ENCODE results near the gene ASCC2. TPM values are rescaled to one million over a fixed set of nuclear protein-coding genes. Genes with fewer than 3 reads are reported as not detected.
A peak's percentile ranks its signal among the peaks of the same experiment; 100 is the strongest.

Gene ASCC2
- total RNA-seq, 1 donor from 2014 or later = 85.5 TPM

DNA sequence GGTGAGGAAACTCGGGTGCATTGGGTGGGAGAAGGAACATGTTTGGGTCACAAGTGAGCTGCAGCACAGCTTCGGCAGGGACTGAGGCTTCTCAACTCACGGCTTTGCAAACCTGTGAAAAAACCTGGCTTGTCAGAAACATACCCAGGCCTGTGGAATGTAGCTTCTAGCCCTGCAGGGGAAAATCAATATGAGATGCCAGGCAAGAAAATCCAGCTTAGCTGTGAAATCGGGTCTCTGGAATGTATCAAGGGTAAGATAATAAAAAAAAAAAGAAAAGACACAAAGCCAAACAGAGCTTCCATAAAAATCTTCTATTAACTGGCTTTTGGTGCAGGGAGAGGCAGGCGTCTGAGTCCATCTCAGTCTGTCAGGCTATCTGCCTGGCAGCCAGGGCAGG is 42.4 kb downstream of the ASCC2 start:
- DNase-seq (ENCODE audit: low spot score) = no peak
- peaks cover 3% of the 10 kb centered on the region for H3K27me3 Mint-ChIP-seq (ENCODE audit: unreplicated experiment)
- H3K9me3 Mint-ChIP-seq (ENCODE audit: unreplicated experiment) = no peaks in the 10 kb centered on the region
- H3K27ac Mint-ChIP-seq (ENCODE audit: unreplicated experiment) = no peak overlapping the region
- H3K4me3 Mint-ChIP-seq (ENCODE audit: unreplicated experiment) = no peak overlapping the region
- H3K4me1 Mint-ChIP-seq (ENCODE audit: unreplicated experiment) = peaks cover 4% of the 10 kb centered on the region
- TF ChIP-seq, protein P1, sequence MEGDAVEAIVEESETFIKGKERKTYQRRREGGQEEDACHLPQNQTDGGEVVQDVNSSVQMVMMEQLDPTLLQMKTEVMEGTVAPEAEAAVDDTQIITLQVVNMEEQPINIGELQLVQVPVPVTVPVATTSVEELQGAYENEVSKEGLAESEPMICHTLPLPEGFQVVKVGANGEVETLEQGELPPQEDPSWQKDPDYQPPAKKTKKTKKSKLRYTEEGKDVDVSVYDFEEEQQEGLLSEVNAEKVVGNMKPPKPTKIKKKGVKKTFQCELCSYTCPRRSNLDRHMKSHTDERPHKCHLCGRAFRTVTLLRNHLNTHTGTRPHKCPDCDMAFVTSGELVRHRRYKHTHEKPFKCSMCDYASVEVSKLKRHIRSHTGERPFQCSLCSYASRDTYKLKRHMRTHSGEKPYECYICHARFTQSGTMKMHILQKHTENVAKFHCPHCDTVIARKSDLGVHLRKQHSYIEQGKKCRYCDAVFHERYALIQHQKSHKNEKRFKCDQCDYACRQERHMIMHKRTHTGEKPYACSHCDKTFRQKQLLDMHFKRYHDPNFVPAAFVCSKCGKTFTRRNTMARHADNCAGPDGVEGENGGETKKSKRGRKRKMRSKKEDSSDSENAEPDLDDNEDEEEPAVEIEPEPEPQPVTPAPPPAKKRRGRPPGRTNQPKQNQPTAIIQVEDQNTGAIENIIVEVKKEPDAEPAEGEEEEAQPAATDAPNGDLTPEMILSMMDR (IDR thresholded peaks at IDR 0.05; ENCODE audit: unreplicated experiment) = no peak
- H3K36me3 Mint-ChIP-seq (ENCODE audit: low read depth, unreplicated experiment) = peaks cover 34% of the 10 kb centered on the region

DNA sequence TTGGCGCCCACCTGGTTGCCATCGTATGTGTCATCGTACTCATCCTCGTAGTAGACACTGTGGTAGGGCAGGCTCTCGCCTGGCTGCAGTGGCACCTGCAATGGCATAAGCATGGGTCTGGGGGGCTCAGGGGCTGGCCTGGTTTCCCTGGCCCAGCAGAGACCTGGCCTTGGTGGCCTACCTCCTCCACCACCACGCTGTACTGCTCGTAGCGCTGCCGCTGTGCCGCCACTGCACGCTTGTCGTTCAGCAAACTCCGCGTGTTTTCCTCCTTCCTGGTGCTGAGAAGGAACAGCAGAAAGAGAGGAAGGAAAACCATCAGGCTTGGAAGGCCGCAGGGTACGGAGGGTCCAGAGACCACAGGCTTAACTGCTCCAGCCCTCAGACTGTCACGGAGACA is 44.7 kb downstream of the ASCC2 start:
- Mint-ChIP-seq H3K4me3 (ENCODE audit: unreplicated experiment) (no peak overlapping the region), H3K4me1 (ENCODE audit: unreplicated experiment) (peaks cover 3% of the 10 kb centered on the region), H3K9me3 (ENCODE audit: unreplicated experiment) (no peaks in the 10 kb centered on the region), H3K36me3 (ENCODE audit: low read depth, unreplicated experiment) (peaks cover 38% of the 10 kb centered on the region), H3K27me3 (ENCODE audit: unreplicated experiment) (peaks cover 5% of the 10 kb centered on the region), H3K27ac (ENCODE audit: unreplicated experiment) (no peak overlapping the region)
- DNase-seq (ENCODE audit: low spot score) = no peak
- TF ChIP-seq, protein P1 (IDR thresholded peaks at IDR 0.05; ENCODE audit: unreplicated experiment) = no peak

DNA sequence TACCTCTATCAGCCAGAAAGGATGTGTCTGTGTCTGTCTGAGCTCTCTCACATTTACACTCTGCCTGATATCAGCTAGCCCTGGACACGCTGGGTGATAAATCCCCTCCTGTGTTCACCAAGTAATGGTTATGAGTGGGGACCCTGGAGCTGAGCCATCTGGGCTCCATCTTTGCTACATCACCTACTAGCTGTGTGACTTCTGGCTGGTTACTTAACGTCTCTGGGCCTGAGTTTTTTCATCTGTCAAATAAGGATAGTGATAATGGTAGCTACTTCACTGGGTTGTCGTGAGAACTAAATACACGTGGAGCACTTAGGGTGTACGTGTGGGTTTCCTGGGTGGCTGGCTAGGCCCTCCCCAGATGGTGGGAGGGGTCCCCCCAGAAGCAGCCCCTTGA is 48.0 kb downstream of the ASCC2 start:
- Mint-ChIP-seq H3K27me3 (ENCODE audit: unreplicated experiment) (peaks cover 2% of the 10 kb centered on the region), H3K36me3 (ENCODE audit: low read depth, unreplicated experiment) (peaks cover 33% of the 10 kb centered on the region), H3K4me3 (ENCODE audit: unreplicated experiment) (peak overlapping the region; percentile 62), H3K27ac (ENCODE audit: unreplicated experiment) (no peak overlapping the region), H3K9me3 (ENCODE audit: unreplicated experiment) (no peaks in the 10 kb centered on the region), H3K4me1 (ENCODE audit: unreplicated experiment) (peaks cover 10% of the 10 kb centered on the region)
- TF ChIP-seq, protein P1 (IDR thresholded peaks at IDR 0.05; ENCODE audit: unreplicated experiment) = no peak
- DNase-seq (ENCODE audit: low spot score) = no peak

DNA sequence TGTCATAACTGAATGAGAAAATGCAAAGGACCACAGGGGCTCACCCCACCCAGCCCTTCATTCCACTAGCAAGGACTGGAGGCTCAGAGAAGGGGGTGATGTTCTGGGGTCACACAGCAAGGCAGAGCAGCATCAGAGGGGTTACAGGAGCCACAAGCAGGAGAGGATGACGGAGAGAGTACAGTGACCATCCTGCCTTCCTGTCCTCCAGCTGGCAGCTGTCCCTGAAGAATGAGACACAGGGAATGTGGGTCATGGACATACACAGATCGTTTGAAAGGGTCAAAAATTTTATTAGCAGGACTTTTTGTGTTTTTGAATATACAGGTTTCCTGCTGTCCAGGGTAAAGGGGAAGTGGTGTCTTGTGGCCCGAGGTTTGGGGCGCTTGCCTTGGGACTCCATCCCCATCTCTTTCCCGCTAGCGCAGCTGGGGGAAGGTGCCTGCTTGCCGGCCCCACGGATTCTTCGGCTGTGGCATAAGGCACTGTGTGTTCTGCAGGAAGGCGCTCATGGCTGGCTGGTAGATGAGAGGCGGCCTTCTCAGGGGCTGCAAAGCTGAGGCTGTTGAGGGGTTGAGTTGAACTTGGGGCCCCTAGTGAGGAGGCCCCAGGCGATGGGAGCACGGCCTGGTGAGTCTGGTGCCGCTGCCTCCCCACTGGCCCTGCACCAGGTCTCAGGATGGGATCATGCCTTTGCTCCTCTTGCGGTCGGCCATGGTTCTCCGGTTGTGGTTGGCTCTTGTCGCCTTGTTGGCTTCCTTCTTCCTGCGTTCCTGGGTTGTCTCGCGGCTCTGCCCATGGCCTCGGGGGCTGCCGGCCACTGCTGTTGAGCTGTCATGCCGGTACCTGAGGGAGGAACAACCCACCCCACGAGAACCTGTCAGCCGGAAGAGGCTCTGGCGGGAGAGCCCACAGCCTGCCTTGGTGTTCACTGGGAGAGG is 49.5 kb downstream of the ASCC2 start:
- Mint-ChIP-seq H3K27me3 (ENCODE audit: unreplicated experiment) (peaks cover 2% of the 10 kb centered on the region), H3K4me3 (ENCODE audit: unreplicated experiment) (peak overlapping the region; percentile 21), H3K9me3 (ENCODE audit: unreplicated experiment) (no peaks in the 10 kb centered on the region), H3K4me1 (ENCODE audit: unreplicated experiment) (peaks cover 16% of the 10 kb centered on the region), H3K36me3 (ENCODE audit: low read depth, unreplicated experiment) (peaks cover 33% of the 10 kb centered on the region), H3K27ac (ENCODE audit: unreplicated experiment) (no peak overlapping the region)
- no peak for DNase-seq (ENCODE audit: low spot score)
- TF ChIP-seq, protein P1 (IDR thresholded peaks at IDR 0.05; ENCODE audit: unreplicated experiment) = no peak

DNA sequence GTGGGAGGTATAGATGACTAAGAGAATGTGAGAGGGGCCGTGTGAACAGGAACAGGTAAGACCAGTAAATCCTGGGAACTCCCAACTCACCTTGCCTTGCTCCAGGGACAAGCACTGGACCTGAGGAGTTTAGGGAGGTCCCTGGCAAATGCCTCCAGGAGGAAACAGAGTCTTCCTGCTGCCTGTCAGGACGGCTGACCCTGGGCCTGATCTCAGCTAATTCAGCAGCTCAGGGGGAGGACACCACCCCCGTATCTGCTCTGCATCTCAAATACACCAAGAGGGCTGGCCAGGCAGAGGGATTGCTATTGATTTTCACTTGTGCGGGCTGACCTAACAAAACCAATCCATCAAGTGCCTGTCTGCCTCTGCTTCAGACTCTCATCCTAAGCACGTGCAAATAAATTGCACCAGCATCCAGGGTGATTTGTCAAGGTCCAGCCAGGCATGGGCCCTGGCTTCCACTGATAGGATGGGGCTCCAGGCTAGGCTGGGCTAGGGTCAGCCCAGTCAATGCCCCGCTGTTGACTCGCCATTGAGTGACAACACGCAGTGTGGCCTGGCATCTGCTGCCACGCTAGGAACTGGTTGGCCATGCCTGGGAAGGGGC is 50.6 kb downstream of the ASCC2 start:
- H3K4me3 Mint-ChIP-seq (ENCODE audit: unreplicated experiment) = peak overlapping the region; percentile 21
- no peak for DNase-seq (ENCODE audit: low spot score)
- peaks cover 33% of the 10 kb centered on the region for H3K36me3 Mint-ChIP-seq (ENCODE audit: low read depth, unreplicated experiment)
- peaks cover 16% of the 10 kb centered on the region for H3K4me1 Mint-ChIP-seq (ENCODE audit: unreplicated experiment)
- peak overlapping the region; percentile 1 for H3K27ac Mint-ChIP-seq (ENCODE audit: unreplicated experiment)
- no peaks in the 10 kb centered on the region for H3K9me3 Mint-ChIP-seq (ENCODE audit: unreplicated experiment)
- TF ChIP-seq, protein P1 (IDR thresholded peaks at IDR 0.05; ENCODE audit: unreplicated experiment) = no peak
- peaks cover 2% of the 10 kb centered on the region for H3K27me3 Mint-ChIP-seq (ENCODE audit: unreplicated experiment)

All from endothelial cell (in vitro differentiated cells).